ENCODE data around the gene ZNF438.

DNA sequence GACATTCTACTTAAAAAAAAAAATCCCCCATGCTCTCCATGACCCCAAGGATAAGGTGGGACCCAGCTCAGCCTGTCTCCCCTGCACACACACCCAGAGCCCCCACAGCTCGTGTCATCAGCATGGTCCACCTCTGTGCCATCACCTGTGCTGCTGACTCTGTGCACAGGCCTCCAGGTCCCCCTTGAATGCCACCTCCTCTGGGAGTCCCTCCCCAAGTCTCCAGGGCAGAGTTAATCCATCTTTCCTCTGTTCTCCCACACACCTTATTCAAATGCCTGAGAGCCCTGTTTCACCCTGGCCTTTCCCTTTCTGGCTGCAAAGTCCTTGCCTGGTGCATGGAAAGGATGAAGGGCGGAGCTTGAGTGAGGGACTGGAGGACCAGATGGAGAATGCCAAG lies 208.0 kb downstream of the ZNF438 start:
- no peak for TF ChIP-seq POLR2AphosphoS5 (IDR thresholded peaks at IDR 0.05; ENCODE audit: low read depth, low read length)
- TF ChIP-seq CTCF (IDR thresholded peaks at IDR 0.05; ENCODE audit: control extremely low read depth in 1 of 3, insufficient read depth in 1 of 3, low read depth in 1 of 3, low read length in 3 of 3), result no peak
- no peak for TF ChIP-seq YY1 (IDR thresholded peaks at IDR 0.05; ENCODE audit: low read depth, low read length)
- TF ChIP-seq ASH2L (IDR thresholded peaks at IDR 0.05; ENCODE audit: low read length), result no peak
- no peak for TF ChIP-seq RAD21 (IDR thresholded peaks at IDR 0.05 in 1 of 2, conservative IDR thresholded peaks at IDR 0.05 in 1 of 2; ENCODE audit: low read depth in 2 of 2, low read length in 2 of 2)
- TF ChIP-seq CREB1 (IDR thresholded peaks at IDR 0.05), result no peak
- TF ChIP-seq TEAD4 (IDR thresholded peaks at IDR 0.05; ENCODE audit: low read depth, low read length), result no peak
